Gastrocnemius medialis (tissue), 4 donors: Measurements from ENCODE around the gene ATF7IP2.

Experiments used
- CTCF ChIP-seq, 5 experiments: fragments of 450-650 bp in 3 of 5; fragments of 200-600 bp in 2 of 5; sonication (generic) in 2 of 5; IDR thresholded peaks in 4 of 5; conservative IDR thresholded peaks in 1 of 5; 1 replicate in 4 of 5; 2 replicates in 1 of 5; pipeline ENCODE4 v1.5.1; 2016 to 2019; ENCODE audit warnings: antibody characterized with exemption in 5 of 5, mild to moderate bottlenecking in 3 of 5, moderate library complexity in 3 of 5
- POLR2A ChIP-seq, 2 donors: fragments of 450-650 bp; IDR thresholded peaks; one replicate each; pipeline ENCODE4 v1.6.1; 2017; ENCODE audit warnings: antibody characterized with exemption in 2 of 2, mild to moderate bottlenecking in 2 of 2, moderate library complexity in 2 of 2

- TF ChIP-seq CTCF (IDR thresholded peaks at IDR 0.05 in 4 of 5, conservative IDR thresholded peaks at IDR 0.05 in 1 of 5) (no peak), POLR2A (IDR thresholded peaks at IDR 0.05) (no peak)
These were observed 28.7 kb upstream of the ATF7IP2 start for GRCh38 chr16:10356870-10357842.
